WERI-Rb-1 (cell line): ENCODE results near the gene THAP11.

Experiments used
- DNase-seq: peaks from one replicate; pipeline ENCODE4 v3.0.0-alpha.2; 2020
- H3K27ac ChIP-seq: fragments of 250-450 bp; sonication (Bioruptor Pico); 2 replicates; pipeline ENCODE4 v1.5.1; 2020; ENCODE audit warnings: mild to moderate bottlenecking, moderate library complexity
- H3K27me3 ChIP-seq: fragments of 250-450 bp; sonication (Bioruptor Pico); 2 replicates; pipeline ENCODE4 v1.5.1; 2021; ENCODE audit warnings: mild to moderate bottlenecking, low read depth, moderate library complexity; ENCODE audit not compliant: insufficient read depth, severe bottlenecking
- H3K36me3 ChIP-seq: fragments of 250-450 bp; sonication (Bioruptor Pico); 2 replicates; pipeline ENCODE4 v1.5.1; 2020; ENCODE audit warnings: mild to moderate bottlenecking, moderate library complexity
- H3K4me3 ChIP-seq: 2 replicates; pipeline ENCODE4 v1.5.1; 2011; ENCODE audit warnings: low read depth, mild to moderate bottlenecking, control low read depth, low read length
- H3K9me3 ChIP-seq: fragments of 250-450 bp; sonication (Bioruptor Pico); 2 replicates; pipeline ENCODE4 v1.5.1; 2021; ENCODE audit warnings: mild to moderate bottlenecking, moderate library complexity; ENCODE audit not compliant: severe bottlenecking
- TF ChIP-seq, protein P1 (sequence below): IDR thresholded peaks from 2 replicates; pipeline ENCODE4 v1.5.1; 2011; ENCODE audit warnings: low read depth, mild to moderate bottlenecking, control low read depth, inconsistent platforms, low read length

THAP11 gene

GRCh38 chr16:67892899-67893742 is 51.0 kb downstream of the THAP11 start, which contains the start of gene PSKH1:
TSS of gene PSKH1 (plus strand) at chr16:67893254. CDS start at chr16:67908750, 15,496 bp downstream.
- Histone ChIP-seq H3K9me3 (no peaks in the 10 kb centered on the region), H3K27me3 (no peaks in the 10 kb centered on the region), H3K4me3 (peak within 1 kb of the TSS; percentile 88), H3K36me3 (no peaks in the 10 kb centered on the region; the same call in 1 of the 2 replicates), H3K27ac (peak within 1 kb of the TSS; percentile 93)
- TF ChIP-seq, protein P1, sequence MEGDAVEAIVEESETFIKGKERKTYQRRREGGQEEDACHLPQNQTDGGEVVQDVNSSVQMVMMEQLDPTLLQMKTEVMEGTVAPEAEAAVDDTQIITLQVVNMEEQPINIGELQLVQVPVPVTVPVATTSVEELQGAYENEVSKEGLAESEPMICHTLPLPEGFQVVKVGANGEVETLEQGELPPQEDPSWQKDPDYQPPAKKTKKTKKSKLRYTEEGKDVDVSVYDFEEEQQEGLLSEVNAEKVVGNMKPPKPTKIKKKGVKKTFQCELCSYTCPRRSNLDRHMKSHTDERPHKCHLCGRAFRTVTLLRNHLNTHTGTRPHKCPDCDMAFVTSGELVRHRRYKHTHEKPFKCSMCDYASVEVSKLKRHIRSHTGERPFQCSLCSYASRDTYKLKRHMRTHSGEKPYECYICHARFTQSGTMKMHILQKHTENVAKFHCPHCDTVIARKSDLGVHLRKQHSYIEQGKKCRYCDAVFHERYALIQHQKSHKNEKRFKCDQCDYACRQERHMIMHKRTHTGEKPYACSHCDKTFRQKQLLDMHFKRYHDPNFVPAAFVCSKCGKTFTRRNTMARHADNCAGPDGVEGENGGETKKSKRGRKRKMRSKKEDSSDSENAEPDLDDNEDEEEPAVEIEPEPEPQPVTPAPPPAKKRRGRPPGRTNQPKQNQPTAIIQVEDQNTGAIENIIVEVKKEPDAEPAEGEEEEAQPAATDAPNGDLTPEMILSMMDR, result no peak
- DNase-seq, result peak; percentile 97
